ENCODE data around the gene USP15.
"Not testable (repeated sequence)": the region's sequence is repeated elsewhere in the genome, so short reads cannot be mapped to it uniquely, and the experiment has no call there.

The USP15 gene

DNA sequence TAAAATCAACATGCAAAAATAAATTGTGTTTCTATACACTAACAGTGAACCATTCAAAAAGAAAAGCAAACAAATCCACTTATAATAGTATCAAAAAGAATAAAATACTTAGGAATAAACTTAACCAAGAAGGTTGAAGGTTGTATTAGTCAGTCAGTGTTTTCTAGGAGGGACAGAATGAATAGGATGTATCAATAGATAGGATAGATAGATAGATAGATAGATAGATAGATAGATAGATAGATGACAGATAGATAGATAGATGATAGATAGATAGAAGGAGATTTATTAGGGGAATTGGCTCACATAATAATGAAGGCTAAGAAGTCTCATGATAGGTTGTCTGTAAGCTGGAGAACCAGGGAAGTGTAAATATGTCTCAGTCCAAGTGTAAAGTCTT lies 169.3 kb downstream of the USP15 start:
- DNase-seq (no peak), ATAC-seq (no peak)
- Mint-ChIP-seq H3K27me3 (peaks cover 34% of the 10 kb centered on the region), H3K4me3 (no peak overlapping the region), H3K36me3 (ENCODE audit: low read depth) (peaks cover 10% of the 10 kb centered on the region), H3K27ac (no peak overlapping the region), H3K9me3 (peaks cover 18% of the 10 kb centered on the region), H3K4me1 (peaks cover under 1% of the 10 kb centered on the region)

DNA sequence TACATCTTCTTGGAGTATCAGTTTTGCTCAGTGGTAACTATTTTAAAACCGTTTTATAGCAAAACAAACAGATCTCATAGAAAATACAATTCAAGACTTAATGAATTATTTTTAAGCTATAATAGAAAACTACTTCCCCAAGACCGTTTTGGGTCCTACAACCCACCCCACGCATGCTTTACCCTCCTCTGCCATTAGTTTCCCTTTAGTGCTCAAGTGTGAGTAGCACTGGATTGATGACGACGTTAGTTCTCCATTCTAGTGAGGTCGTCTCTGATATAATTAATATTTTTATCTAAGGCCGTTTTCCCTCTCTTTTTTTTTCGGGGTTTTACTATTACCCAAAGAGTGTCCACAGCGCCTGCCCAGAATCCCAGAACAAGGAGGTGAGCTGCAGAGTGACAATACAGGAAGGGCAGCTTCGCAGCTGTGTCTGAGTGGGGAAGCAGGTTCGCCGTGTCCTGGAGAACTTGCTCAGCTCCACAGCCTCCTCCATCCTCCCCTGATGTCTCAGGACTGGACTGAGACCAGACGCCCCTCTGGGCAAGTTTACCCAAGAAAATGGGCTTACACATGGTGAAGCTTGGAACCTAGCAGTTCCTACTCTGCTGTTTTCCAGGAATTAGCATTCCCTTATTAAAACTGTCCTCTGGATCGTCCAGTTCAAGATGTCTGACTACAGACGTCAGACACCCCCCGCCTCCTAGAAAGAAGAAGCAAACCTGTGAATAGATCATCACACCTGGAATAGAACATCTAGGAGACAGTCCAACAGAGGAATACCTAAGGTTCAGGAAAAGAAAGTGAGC lies 174.5 kb downstream of the USP15 start:
- H3K27ac Mint-ChIP-seq, result no peak overlapping the region
- H3K4me1 Mint-ChIP-seq, result peaks cover 17% of the 10 kb centered on the region
- peaks cover 43% of the 10 kb centered on the region for H3K27me3 Mint-ChIP-seq

DNA sequence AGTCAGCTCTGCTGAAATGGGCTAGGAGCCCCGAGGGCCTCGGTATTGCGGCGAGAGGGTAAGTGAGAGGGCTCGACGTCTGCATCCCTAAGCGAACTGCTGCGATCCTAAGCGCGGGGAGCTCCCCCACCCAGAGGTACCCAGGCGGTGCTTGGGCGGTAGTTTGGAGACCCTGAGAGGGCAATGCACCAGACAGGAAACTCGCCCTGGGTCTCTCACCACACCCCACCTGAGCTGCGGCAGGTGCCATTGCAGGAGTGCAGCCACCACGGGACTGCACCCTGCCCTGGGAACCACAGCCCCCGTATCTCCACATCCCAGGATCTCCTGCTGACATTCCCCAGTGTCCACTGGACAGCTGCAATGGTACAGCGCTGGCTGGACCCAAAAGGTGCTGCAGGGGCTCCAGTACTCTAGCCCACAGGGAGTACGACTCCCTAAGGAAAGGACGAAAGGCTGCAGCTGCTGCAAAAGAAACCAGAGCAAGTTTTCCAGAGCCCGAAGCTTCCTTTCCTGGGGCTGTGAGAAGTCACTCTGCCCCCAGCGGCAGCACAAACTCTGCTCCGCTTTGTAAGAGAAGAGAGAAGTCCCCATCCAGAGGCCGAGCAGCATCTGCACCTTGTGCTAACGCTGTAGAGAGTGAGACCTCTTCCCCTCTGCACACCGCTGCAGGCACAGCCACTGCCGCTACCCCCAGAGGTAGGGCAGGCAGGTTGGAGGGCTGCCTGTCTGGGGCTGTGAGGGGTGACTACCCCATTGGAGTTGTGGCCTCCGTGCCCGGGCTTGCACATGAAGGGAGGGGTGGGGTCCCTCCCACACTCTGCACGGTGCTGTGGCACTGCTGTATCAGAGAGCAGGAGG lies 175.3 kb downstream of the USP15 start:
- ATAC-seq, result peak; percentile 88
- peaks cover 38% of the 10 kb centered on the region for H3K27me3 Mint-ChIP-seq
- peak; percentile 43 for DNase-seq
- no peak overlapping the region for H3K27ac Mint-ChIP-seq
- H3K36me3 Mint-ChIP-seq (ENCODE audit: low read depth), result no peaks in the 10 kb centered on the region
- peaks cover 17% of the 10 kb centered on the region for H3K4me1 Mint-ChIP-seq
- peak overlapping the region; percentile 77 for H3K4me3 Mint-ChIP-seq
- no peaks in the 10 kb centered on the region for H3K9me3 Mint-ChIP-seq

More for the DNA sequence above, 174.5 kb downstream of the USP15 start:
- Mint-ChIP-seq H3K4me3 (peak overlapping the region; percentile 77), H3K9me3 (no peaks in the 10 kb centered on the region), H3K36me3 (ENCODE audit: low read depth) (no peaks in the 10 kb centered on the region)
- DNase-seq, result peak; percentile 4
- ATAC-seq, result no peak

DNA sequence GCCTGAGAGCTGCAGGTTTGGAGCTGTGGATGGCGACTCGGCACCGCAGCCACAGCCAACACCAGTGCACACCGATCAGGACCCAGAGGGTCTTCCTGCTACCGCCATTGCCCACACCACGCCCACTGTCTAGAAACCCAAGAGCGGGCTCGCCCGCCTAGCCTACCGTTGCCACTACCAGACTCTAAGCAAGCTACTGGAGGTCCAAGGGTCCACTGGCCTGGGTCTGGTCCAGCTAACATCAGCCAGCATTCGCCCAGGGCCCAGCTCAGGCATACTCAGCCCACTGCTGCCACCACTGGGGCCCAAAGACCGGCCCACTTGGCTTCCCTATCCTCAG lies 175.9 kb downstream of the USP15 start:
- H3K27me3 Mint-ChIP-seq, result peaks cover 33% of the 10 kb centered on the region
- H3K4me1 Mint-ChIP-seq, result peaks cover 17% of the 10 kb centered on the region
- no peak overlapping the region for H3K27ac Mint-ChIP-seq
- H3K4me3 Mint-ChIP-seq, result peak overlapping the region; percentile 77
- no peak for DNase-seq
- no peaks in the 10 kb centered on the region for H3K36me3 Mint-ChIP-seq (ENCODE audit: low read depth)
- H3K9me3 Mint-ChIP-seq, result no peaks in the 10 kb centered on the region
- no peak for ATAC-seq

DNA sequence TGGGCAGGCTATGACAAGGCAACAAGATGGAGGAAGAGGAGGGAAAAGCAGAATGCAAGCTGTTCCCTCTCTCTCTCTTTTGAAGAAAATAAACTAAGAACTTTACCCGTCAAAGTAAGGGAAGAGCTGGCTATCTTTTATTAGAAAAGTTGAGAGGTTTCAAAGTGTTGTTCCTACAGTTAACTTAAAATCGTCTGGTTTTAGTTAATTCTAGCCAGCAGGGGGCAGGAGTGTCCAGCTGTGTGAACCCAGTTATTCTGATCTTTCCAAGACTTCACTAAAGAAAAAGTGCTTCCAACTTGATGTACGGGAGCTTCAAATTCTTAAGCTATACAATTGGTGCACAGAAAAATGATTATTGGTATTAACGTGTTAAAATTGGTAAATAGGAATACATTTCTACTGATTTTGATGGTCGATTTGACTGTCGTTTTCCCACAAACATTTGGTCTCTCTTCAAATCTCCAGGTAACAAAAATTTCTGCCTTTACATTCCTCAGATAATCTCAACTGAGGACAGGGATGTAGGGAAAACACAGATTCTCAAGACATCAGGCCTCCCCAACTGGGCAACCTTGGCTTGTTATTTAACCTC lies 178.0 kb downstream of the USP15 start:
- H3K4me1 Mint-ChIP-seq, result peaks cover 17% of the 10 kb centered on the region
- no peaks in the 10 kb centered on the region for H3K36me3 Mint-ChIP-seq (ENCODE audit: low read depth)
- DNase-seq (peak; percentile 54), ATAC-seq (no peak)
- peaks cover 4% of the 10 kb centered on the region for H3K9me3 Mint-ChIP-seq
- peaks cover 20% of the 10 kb centered on the region for H3K27me3 Mint-ChIP-seq
- no peak overlapping the region for H3K27ac Mint-ChIP-seq
- no peak overlapping the region for H3K4me3 Mint-ChIP-seq

DNA sequence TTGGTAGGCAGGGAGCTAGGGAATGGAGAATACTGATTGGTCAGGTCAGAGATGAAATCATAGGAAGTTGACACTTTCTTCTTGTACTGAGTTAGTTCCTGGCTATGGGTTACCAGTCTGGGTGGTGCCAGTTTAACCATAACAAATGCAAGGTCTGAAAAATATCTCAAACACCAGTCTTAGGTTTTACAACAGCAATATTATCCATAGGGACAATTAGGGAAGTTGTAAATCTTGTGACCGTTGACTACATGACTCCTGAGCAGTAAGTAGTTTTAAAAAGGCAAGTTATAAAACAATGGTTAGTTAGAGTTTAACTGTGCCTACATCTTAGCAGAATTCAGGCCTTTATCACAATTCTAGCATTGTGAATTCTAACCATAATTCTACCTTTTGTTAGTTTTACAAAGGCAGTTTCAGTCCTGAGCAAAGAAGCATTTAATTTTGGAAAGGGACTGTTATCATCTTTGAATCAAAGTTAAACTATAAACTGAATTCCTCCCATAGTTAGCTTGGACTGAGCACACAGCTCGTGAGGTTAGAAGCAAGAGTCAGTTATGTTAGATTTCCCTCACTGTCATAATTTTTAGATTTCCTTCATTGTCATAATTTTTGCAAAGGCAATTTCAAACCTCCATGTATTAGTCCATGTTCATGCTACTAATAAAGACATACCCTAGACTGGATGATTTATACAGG lies 186.7 kb downstream of the USP15 start:
- no peaks in the 10 kb centered on the region for H3K4me1 Mint-ChIP-seq
- H3K9me3 Mint-ChIP-seq, result peaks cover 14% of the 10 kb centered on the region
- peaks cover 1% of the 10 kb centered on the region for H3K27me3 Mint-ChIP-seq
- no peak overlapping the region for H3K4me3 Mint-ChIP-seq
- peaks cover 3% of the 10 kb centered on the region for H3K36me3 Mint-ChIP-seq (ENCODE audit: low read depth)
- H3K27ac Mint-ChIP-seq, result no peak overlapping the region
- no peak for ATAC-seq
- no peak for DNase-seq

DNA sequence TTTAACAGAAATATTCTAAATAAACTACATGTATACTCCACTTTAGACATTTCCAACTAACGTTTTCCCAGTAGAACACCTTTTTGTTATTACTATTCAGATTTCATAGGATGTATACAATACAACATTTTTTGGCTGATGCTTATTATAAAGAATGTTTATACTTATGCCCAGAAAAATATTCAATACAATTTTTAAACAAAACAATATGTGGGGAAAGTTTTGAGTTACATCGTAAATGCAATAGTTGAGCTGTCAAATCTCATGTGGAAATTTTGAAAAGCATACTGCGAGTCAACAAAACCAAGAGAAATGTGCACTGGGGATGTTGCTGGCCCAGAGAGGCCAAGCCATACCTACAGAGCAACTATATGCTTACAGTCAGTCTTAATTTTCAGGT lies 188.2 kb downstream of the USP15 start:
- no peak overlapping the region for H3K4me3 Mint-ChIP-seq
- H3K36me3 Mint-ChIP-seq (ENCODE audit: low read depth), result peaks cover 3% of the 10 kb centered on the region
- no peak overlapping the region for H3K27ac Mint-ChIP-seq
- H3K27me3 Mint-ChIP-seq, result peaks cover 1% of the 10 kb centered on the region
- peaks cover 14% of the 10 kb centered on the region for H3K9me3 Mint-ChIP-seq
- H3K4me1 Mint-ChIP-seq, result no peaks in the 10 kb centered on the region
- DNase-seq (no peak), ATAC-seq (no peak)

DNA sequence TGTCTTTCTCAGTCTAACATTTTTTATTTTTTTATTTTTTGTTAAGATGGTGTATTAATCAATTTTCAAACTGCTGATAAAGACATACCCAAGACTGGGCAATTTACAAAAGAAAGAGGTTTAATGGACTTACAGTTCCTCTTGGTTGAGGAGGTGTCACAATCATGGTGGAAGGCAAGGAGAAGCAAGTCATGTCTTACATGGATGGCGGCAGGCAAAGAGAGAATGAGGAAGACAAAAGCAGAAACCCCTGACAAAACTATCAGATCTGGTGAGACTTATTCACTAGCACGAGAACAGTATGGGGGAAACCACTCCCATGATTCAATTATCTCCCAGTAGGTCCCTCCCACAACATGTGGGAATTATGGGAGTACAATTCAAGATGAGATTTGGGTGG lies 195.2 kb downstream of the USP15 start:
- H3K4me1 Mint-ChIP-seq; H3K27ac Mint-ChIP-seq; ATAC-seq; H3K27me3 Mint-ChIP-seq; H3K36me3 Mint-ChIP-seq (ENCODE audit: low read depth); H3K4me3 Mint-ChIP-seq; H3K9me3 Mint-ChIP-seq; DNase-seq: not testable (repeated sequence)

DNA sequence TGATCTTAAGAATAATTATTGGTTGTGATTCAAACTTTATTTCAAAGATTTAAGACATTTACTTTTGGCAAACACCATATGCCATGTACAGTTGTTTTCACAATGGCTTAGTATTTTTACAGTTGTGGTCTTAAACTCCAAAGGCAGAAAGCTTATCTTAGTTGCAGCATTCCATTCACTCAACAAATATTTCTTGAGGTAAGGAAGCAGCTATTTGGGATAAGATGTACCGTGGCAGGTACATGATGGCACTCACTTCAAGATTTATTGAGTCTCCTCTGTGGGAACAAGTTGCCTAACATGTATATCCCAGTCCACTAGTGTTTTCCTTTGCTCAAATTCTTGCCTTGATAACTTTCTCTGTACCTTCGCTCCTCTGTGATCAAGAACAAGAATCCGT lies 198.4 kb downstream of the USP15 start:
- ATAC-seq (no peak), DNase-seq (no peak)
- Mint-ChIP-seq H3K27ac (no peak overlapping the region), H3K4me1 (no peaks in the 10 kb centered on the region), H3K4me3 (no peak overlapping the region), H3K9me3 (peaks cover 18% of the 10 kb centered on the region), H3K27me3 (peaks cover 9% of the 10 kb centered on the region), H3K36me3 (ENCODE audit: low read depth) (peaks cover 5% of the 10 kb centered on the region)

DNA sequence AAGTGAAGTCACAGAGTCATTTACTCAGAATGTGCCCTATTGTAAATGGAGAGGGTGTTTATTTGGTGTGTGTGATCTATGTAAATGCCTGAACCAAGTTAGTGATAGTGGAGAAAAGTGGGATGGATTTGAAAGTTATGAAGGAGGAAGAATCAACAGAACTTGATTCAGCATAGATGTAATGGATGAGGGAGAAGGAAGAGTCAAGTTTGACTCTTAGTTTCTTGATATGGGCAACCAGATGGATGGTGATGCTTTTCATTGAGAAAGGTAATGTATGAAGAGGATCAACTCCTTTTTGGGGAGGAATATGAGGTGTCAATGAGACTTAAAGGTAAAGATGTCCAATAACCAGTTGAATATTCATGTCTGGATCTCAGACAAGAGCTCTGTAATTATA lies 199.8 kb downstream of the USP15 start:
- no peaks in the 10 kb centered on the region for H3K4me1 Mint-ChIP-seq
- ATAC-seq (no peak), DNase-seq (no peak)
- peaks cover 7% of the 10 kb centered on the region for H3K27me3 Mint-ChIP-seq
- no peak overlapping the region for H3K4me3 Mint-ChIP-seq
- peaks cover 5% of the 10 kb centered on the region for H3K36me3 Mint-ChIP-seq (ENCODE audit: low read depth)
- H3K27ac Mint-ChIP-seq, result no peak overlapping the region
- peaks cover 21% of the 10 kb centered on the region for H3K9me3 Mint-ChIP-seq

DNA sequence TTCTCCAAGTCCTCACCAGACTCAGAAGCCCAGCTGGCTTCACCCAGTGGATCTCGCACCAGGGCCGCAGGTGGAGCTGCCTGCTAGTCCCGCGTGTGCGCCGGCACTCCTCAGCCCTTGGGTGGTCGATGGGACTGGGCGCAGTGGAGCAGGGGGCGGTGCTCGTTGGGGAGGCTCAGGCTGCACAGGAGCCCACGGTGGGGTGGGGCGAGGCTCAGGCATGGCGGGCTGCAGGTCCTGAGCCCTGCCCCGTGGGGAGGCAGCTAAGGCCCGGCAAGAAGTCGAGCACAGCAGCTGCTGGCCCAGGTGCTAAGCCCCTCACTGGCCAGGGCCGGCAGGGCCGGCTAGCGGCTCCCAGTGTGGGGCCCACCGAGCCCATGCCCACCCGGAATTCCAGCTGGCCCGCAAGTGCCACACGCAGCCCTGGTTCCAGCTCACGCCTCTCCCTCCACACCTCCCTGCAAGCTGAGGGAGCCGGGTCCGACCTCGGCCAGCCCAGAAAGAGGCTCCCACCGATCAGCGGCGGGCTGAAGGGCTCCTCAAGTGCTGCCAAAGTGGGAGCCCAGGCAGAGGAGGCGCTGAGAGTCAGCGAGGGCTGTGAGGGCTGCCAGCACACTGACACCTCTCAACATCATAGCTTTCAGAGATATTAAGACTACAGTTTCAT lies 201.1 kb downstream of the USP15 start:
- not testable (repeated sequence) for H3K27ac Mint-ChIP-seq; ATAC-seq; H3K27me3 Mint-ChIP-seq; H3K36me3 Mint-ChIP-seq (ENCODE audit: low read depth); H3K4me3 Mint-ChIP-seq; DNase-seq
- Mint-ChIP-seq H3K9me3 (peaks cover 17% of the 10 kb centered on the region), H3K4me1 (peaks cover 10% of the 10 kb centered on the region)

DNA sequence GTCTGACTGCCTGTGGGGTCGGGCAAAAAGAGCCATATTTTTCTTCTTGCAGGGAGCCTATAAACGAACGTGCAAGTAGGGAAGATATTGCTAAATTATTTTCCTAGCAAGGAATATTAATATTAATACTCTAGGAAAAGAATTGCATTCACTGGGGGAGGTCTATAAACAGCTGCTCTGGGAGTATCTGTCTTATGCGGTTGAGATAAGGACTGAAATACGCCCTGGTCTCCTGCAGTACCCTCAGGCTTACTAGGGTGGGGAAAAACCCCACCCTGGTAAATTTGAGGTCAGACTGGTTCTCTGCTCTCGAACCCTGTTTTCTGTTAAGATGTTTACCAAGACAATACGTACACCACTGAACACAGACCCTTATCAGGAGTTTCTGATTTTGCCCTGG lies 203.0 kb downstream of the USP15 start:
- H3K4me3 Mint-ChIP-seq; H3K27ac Mint-ChIP-seq; DNase-seq; ATAC-seq; H3K27me3 Mint-ChIP-seq; H3K36me3 Mint-ChIP-seq (ENCODE audit: low read depth): not testable (repeated sequence)
- H3K4me1 Mint-ChIP-seq, result peaks cover 17% of the 10 kb centered on the region
- H3K9me3 Mint-ChIP-seq, result peaks cover 17% of the 10 kb centered on the region
